Measurements from ENCODE around the gene EPB41L5. TPM values are rescaled to one million over a fixed set of nuclear protein-coding genes. Genes with fewer than 3 reads are reported as not detected.

The EPB41L5 gene
- total and polyA plus RNA-seq, 9 of the 15 experiments (the other 6 are each of a cell fraction or from before 2014, with no cell fraction given), result 2.3 to 14.1 (median 8.2) TPM

GRCh38 chr2:120218181-120218580 is 205.3 kb downstream of the EPB41L5 start:
- intact Hi-C loops (cut with micrococcal nuclease), result no loop called here
- Histone ChIP-seq H2AFZ (ENCODE audit: low read depth, low read length) (no peak overlapping the region), H3K9me3 (replicated peaks; ENCODE audit: control insufficient read depth, insufficient read depth, low read depth, low read length) (0 out of 2 replicates have a peak, but pooled peaks cover 2% of the 10 kb centered on the region), H3K27me3 (ENCODE audit: control insufficient read depth in 2 of 2, insufficient read depth in 2 of 2, low read length in 2 of 2) (no peaks in the 10 kb centered on the region; a peak in 1 of 5 replicates), H4K20me1 (replicated peaks; ENCODE audit: control insufficient read depth, insufficient read depth, low read length) (0 out of 2 replicates have a peak, but pooled peaks cover 3% of the 10 kb centered on the region), H3K79me2 (ENCODE audit: control insufficient read depth, insufficient read depth, low read length) (peaks cover 28% of the 10 kb centered on the region), H3K9me1 (ENCODE audit: control insufficient read depth, insufficient read depth, low read length) (no peaks in the 10 kb centered on the region), H3K9ac (ENCODE audit: insufficient read depth in 1 of 2, low read depth in 2 of 2, low read length in 2 of 2) (no peak overlapping the region), H3K4me1 (replicated peaks in 1 of 2; ENCODE audit: control insufficient read depth in 2 of 2, insufficient read depth in 2 of 2, low read length in 2 of 2) (peaks cover 12 to 15% of the 10 kb centered on the region in 2 experiments; a peak in 4 of 5 replicates), H3K36me3 (ENCODE audit: control insufficient read depth, insufficient read depth, low read length) (peaks cover 33% of the 10 kb centered on the region), H3K4me2 (ENCODE audit: insufficient read depth, low read length) (no peak overlapping the region), H3K4me3 (no peak overlapping the region), H3K27ac (ENCODE audit: extremely low read depth, low read depth, low read length) (no peak overlapping the region)
- TF ChIP-seq SOX6 (IDR thresholded peaks at IDR 0.05) (no peak), POLR2G (IDR thresholded peaks at IDR 0.05; ENCODE audit: low read depth, low read length) (0 out of 2 replicates have a peak, but pooled peaks have one; percentile 22)
- ChIA-PET CTCF (ENCODE audit: low intra/inter-chr PET ratio) (no interaction called here), POLR2A (interaction anchor here (1.0 to 1.8 kb wide), 2 partner anchors 10 kb away, joined by 3 to 4 read pairs; no protein-coding TSS in a partner anchor)
- no peak for FAIRE-seq
- in situ Hi-C loops (cut with MboI), result no loop called here
- ATAC-seq, result no peak
- no peak for DNase-seq (ENCODE audit: extremely low read depth in 1 of 4, low spot score in 3 of 4)
- 88% methylated on average over 5 of the region's 5 CpGs for WGBS (ENCODE audit: insufficient coverage, low coverage, missing lambda C conversion rate)
- BruUV-seq (replicated peaks), result no TSS peak

- intact Hi-C loops (cut with micrococcal nuclease), result no loop called here
- 0 out of 2 replicates have a peak, but pooled peaks cover 3% of the 10 kb centered on the region for H4K20me1 ChIP-seq (replicated peaks; ENCODE audit: control insufficient read depth, insufficient read depth, low read length)
- CTCF ChIA-PET (ENCODE audit: low intra/inter-chr PET ratio), result no interaction called here
- in situ Hi-C loops (cut with MboI), result no loop called here
- H3K36me3 ChIP-seq (ENCODE audit: control insufficient read depth, insufficient read depth, low read length), result peaks cover 33% of the 10 kb centered on the region
- H3K27ac ChIP-seq (ENCODE audit: extremely low read depth, low read depth, low read length), result no peak overlapping the region
- H3K79me2 ChIP-seq (ENCODE audit: control insufficient read depth, insufficient read depth, low read length), result peaks cover 28% of the 10 kb centered on the region
- H3K4me3 ChIP-seq, result no peak overlapping the region
- WGBS (ENCODE audit: insufficient coverage, low coverage, missing lambda C conversion rate), result 98% methylated on average over 5 of the region's 5 CpGs
- H3K9ac ChIP-seq (ENCODE audit: insufficient read depth in 1 of 2, low read depth in 2 of 2, low read length in 2 of 2), result no peak overlapping the region
- H3K9me1 ChIP-seq (ENCODE audit: control insufficient read depth, insufficient read depth, low read length), result no peaks in the 10 kb centered on the region
- no peaks in the 10 kb centered on the region for H3K27me3 ChIP-seq (ENCODE audit: control insufficient read depth in 2 of 2, insufficient read depth in 2 of 2, low read length in 2 of 2)
- no peak overlapping the region for H3K4me2 ChIP-seq (ENCODE audit: insufficient read depth, low read length)
- 0 out of 2 replicates have a peak, but pooled peaks cover 2% of the 10 kb centered on the region for H3K9me3 ChIP-seq (replicated peaks; ENCODE audit: control insufficient read depth, insufficient read depth, low read depth, low read length)
- DNase-seq (ENCODE audit: extremely low read depth in 1 of 4, low spot score in 3 of 4) (no peak), ATAC-seq (no peak), FAIRE-seq (no peak)
- peaks cover 18 to 25% of the 10 kb centered on the region in 2 experiments for H3K4me1 ChIP-seq (replicated peaks in 1 of 2; ENCODE audit: control insufficient read depth in 2 of 2, insufficient read depth in 2 of 2, low read length in 2 of 2)
- no TSS peak for BruUV-seq (replicated peaks)
- POLR2A ChIA-PET, result interaction anchor here (0.6 to 1.8 kb wide), 4 partner anchors 10 to 1430 kb away, joined by 3 to 6 read pairs (median 4); no protein-coding TSS in a partner anchor
- no peak overlapping the region for H2AFZ ChIP-seq (ENCODE audit: low read depth, low read length)
- TF ChIP-seq SIN3B (IDR thresholded peaks at IDR 0.05; ENCODE audit: low read depth), result no peak
- TF ChIP-seq COPS2 (conservative IDR thresholded peaks at IDR 0.05), result no peak
- TF ChIP-seq PRMT5 (CRISPR knock-in tag; IDR thresholded peaks at IDR 0.05), result no peak
- no peak for TF ChIP-seq PATZ1 (CRISPR knock-in tag; IDR thresholded peaks at IDR 0.05; ENCODE audit: borderline replicate concordance)
- TF ChIP-seq RBM39 (optimal IDR thresholded peaks at IDR 0.05; ENCODE audit: low read depth, low read length), result no peak
- TF ChIP-seq AFF1 (IDR thresholded peaks at IDR 0.05; ENCODE audit: low read depth in 1 of 2, partially characterized antibody in 2 of 2), result no peak
- no peak for TF ChIP-seq HMG20B (CRISPR knock-in tag; IDR thresholded peaks at IDR 0.05)
- no peak for TF ChIP-seq TFAM (CRISPR knock-in tag; conservative IDR thresholded peaks at IDR 0.05)
Measured at GRCh38 chr2:120219291-120219690, 206.4 kb downstream of the EPB41L5 start.
